T47D (cell line): ENCODE results near the gene DDIT3.
A peak's percentile ranks its signal among the peaks of the same experiment; 100 is the strongest.

Source experiments
- DNase-seq, 2 experiments: peaks; one replicate each; pipeline versions ENCODE4 v3.0.0 to v3.0.0-alpha.2; 2011 to 2012; ENCODE audit warnings: low read depth in 1 of 2, low spot score in 1 of 2
- JUND ChIP-seq: IDR thresholded peaks from 2 replicates; pipeline ENCODE4 v1.6.1; 2012; ENCODE audit warnings: low read depth
- in situ Hi-C: cut with HindIII; loops from 2 replicates; pipeline ENCODE4 v1.10.0; 2016; ENCODE audit warnings: low sequenced_read_pairs, low pct_unique_long_range_greater_than_20kb

DDIT3 gene

GRCh38 chr12:57527184-57527583 is 6.9 kb upstream of the DDIT3 start:
- in situ Hi-C loops: no loop called here
- TF ChIP-seq JUND: no peak
- DNase-seq: no peak

GRCh38 chr12:57526477-57527126 is 6.3 kb upstream of the DDIT3 start:
- no peak for DNase-seq
- no peak for TF ChIP-seq JUND
- in situ Hi-C loops: no loop called here

- DNase-seq: no peak
- in situ Hi-C loops: no loop called here
- no peak for TF ChIP-seq JUND
These were observed 5.5 kb upstream of the DDIT3 start for GRCh38 chr12:57525615-57526383.

GRCh38 chr12:57524814-57525614 is 4.7 kb upstream of the DDIT3 start:
- in situ Hi-C loops: no loop called here
- no peak for DNase-seq
- TF ChIP-seq JUND: no peak

GRCh38 chr12:57523706-57524614 is 3.6 kb upstream of the DDIT3 start:
- in situ Hi-C loops: no loop called here
- no peak for TF ChIP-seq JUND
- no peak for DNase-seq

GRCh38 chr12:57522887-57523705 is 2.8 kb upstream of the DDIT3 start:
- peak in 1 of 2 experiments; percentile 53 for DNase-seq
- no peak for TF ChIP-seq JUND
- in situ Hi-C loops: no loop called here

- in situ Hi-C loops: no loop called here
- DNase-seq: peak; percentile 95 to 98
- no peak for TF ChIP-seq JUND
These were observed 1.9 kb upstream of the DDIT3 start, which contains the start of gene MBD6 for GRCh38 chr12:57522011-57522886. MBD6 (plus strand) TSS chr12:57522824; CDS start chr12:57524304, 1,480 bp downstream.

GRCh38 chr12:57521525-57522010 is 1.3 kb upstream of the DDIT3 start:
- TF ChIP-seq JUND: no peak
- in situ Hi-C loops: no loop called here
- peak; percentile 58 to 88 for DNase-seq

- no peak for TF ChIP-seq JUND
- DNase-seq: no peak
- in situ Hi-C loops: no loop called here
These were observed 590 bp downstream of the DDIT3 start for GRCh38 chr12:57519796-57520052.

- DNase-seq: peak in 1 of 2 experiments; percentile 57
- in situ Hi-C loops: no loop called here
- TF ChIP-seq JUND: no peak
These were observed 1.2 kb downstream of the DDIT3 start for GRCh38 chr12:57518920-57519795.
